Endodermal cell (in vitro differentiated cells): Measurements from ENCODE around the gene NFATC1. TPM values are rescaled to one million over a fixed set of nuclear protein-coding genes. Genes with fewer than 3 reads are reported as not detected.
A peak's percentile ranks its signal among the peaks of the same experiment; 100 is the strongest.

Experiments used
- DNase-seq: peaks from one replicate; pipeline ENCODE4 v3.0.0-alpha.2; 2017
- H3K27ac ChIP-seq: 2 replicates; pipeline ENCODE4 v1.5.1; 2013; ENCODE audit warnings: mild to moderate bottlenecking, low read depth, low read length, moderate library complexity
- H3K27me3 ChIP-seq: 2 replicates; pipeline ENCODE4 v1.6.1; 2013; ENCODE audit warnings: mild to moderate bottlenecking, low read length, moderate library complexity; ENCODE audit not compliant: insufficient read depth, control insufficient read depth, poor library complexity, severe bottlenecking
- H3K36me3 ChIP-seq: 2 replicates; pipeline ENCODE4 v1.7.0; 2013; ENCODE audit warnings: mild to moderate bottlenecking, low read length, moderate library complexity; ENCODE audit not compliant: control insufficient read depth, insufficient read depth
- H3K4me1 ChIP-seq: one replicate; pipeline ENCODE4 v1.7.0; 2013; ENCODE audit warnings: low read length; ENCODE audit not compliant: control insufficient read depth, insufficient read depth
- H3K4me3 ChIP-seq: 2 replicates; pipeline ENCODE4 v1.5.1; 2013; ENCODE audit warnings: mild to moderate bottlenecking, low read length, moderate library complexity
- H3K9ac ChIP-seq: 2 replicates; pipeline ENCODE4 v1.6.1; 2013; ENCODE audit warnings: mild to moderate bottlenecking, low read length, moderate library complexity; ENCODE audit not compliant: poor library complexity, severe bottlenecking; ENCODE audit errors: extremely low read depth
- H3K9me3 ChIP-seq: 2 replicates; pipeline ENCODE4 v1.6.1; 2013; ENCODE audit warnings: mild to moderate bottlenecking, low read length, moderate library complexity; ENCODE audit not compliant: control insufficient read depth
- H3K27ac Mint-ChIP-seq: 2 replicates; pipeline ENCODE4 v1.8.0; 2020; ENCODE audit warnings: mixed read lengths
- H3K27me3 Mint-ChIP-seq: 2 replicates; pipeline ENCODE4 v1.8.0; 2021; ENCODE audit warnings: mild to moderate bottlenecking, mixed read lengths; ENCODE audit not compliant: insufficient read depth
- H3K36me3 Mint-ChIP-seq: 2 replicates; pipeline ENCODE4 v1.8.0; 2020; ENCODE audit warnings: low read depth, mixed read lengths
- H3K4me1 Mint-ChIP-seq: 2 replicates; pipeline ENCODE4 v1.8.0; 2020; ENCODE audit warnings: mixed read lengths
- H3K4me3 Mint-ChIP-seq: 2 replicates; pipeline ENCODE4 v1.8.0; 2020; ENCODE audit warnings: mild to moderate bottlenecking, moderate library complexity, mixed read lengths
- H3K9me3 Mint-ChIP-seq: 2 replicates; pipeline ENCODE4 v1.8.0; 2020; ENCODE audit warnings: mild to moderate bottlenecking, mixed read lengths
- WGBS, 2 experiments: methylation state at CpG; one replicate each; pipeline versions ENCODE4 v1.1.5 to v1.1.7; 2013; ENCODE audit warnings: missing lambda C conversion rate in 2 of 2, mixed read lengths in 1 of 2; ENCODE audit not compliant: insufficient coverage in 1 of 2, insufficient read length in 1 of 2; 5-methylcytosine and 5-hydroxymethylcytosine counted together
- total RNA-seq, 2 donors: library from RNA; stranded (reverse); fragmentation: NEBNext Ultra II Directional in 1 of 2; extraction: Animal tissue kit (Norgen Biotek cat#: 25700) in 1 of 2; gene quantifications; 2 replicates in 1 of 2; 3 replicates in 1 of 2; pipeline ENCODE4 v1.2.1, GENCODE V29; 2021
- TF ChIP-seq, protein P1 (sequence below): fragments of 200-600 bp; sonication (generic); conservative IDR thresholded peaks from 2 replicates; pipeline ENCODE4 v1.5.0; 2021; ENCODE audit warnings: antibody characterized with exemption, mild to moderate bottlenecking

NFATC1 gene
- total RNA-seq, 2 donors from 2014 or later: 23.4 to 32.5 TPM

DNA sequence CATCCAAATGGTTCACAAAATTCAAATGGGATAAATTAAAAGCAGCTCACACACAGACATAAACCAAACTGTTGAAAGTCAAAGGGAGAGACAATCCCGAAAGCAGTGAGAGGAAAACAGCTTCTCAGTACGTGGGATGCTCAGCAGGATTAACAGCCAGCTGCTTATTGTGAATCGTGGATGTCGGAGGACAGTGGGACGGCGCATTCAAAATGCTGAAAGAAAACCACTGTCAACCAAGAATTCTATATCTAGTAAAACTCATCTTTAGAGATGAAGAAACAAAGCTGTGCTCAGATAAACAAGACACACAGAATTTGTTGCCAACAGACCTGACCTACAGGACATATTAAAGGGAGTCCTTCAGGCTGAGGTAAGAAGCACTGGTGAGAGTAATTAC lies 102.9 kb downstream of the NFATC1 start:
- TF ChIP-seq, protein P1, sequence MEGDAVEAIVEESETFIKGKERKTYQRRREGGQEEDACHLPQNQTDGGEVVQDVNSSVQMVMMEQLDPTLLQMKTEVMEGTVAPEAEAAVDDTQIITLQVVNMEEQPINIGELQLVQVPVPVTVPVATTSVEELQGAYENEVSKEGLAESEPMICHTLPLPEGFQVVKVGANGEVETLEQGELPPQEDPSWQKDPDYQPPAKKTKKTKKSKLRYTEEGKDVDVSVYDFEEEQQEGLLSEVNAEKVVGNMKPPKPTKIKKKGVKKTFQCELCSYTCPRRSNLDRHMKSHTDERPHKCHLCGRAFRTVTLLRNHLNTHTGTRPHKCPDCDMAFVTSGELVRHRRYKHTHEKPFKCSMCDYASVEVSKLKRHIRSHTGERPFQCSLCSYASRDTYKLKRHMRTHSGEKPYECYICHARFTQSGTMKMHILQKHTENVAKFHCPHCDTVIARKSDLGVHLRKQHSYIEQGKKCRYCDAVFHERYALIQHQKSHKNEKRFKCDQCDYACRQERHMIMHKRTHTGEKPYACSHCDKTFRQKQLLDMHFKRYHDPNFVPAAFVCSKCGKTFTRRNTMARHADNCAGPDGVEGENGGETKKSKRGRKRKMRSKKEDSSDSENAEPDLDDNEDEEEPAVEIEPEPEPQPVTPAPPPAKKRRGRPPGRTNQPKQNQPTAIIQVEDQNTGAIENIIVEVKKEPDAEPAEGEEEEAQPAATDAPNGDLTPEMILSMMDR: no peak
- no peak overlapping the region for H3K27ac Mint-ChIP-seq
- no peak for DNase-seq
- peaks cover 37% of the 10 kb centered on the region for H3K9me3 Mint-ChIP-seq
- Histone ChIP-seq H3K9me3 (peaks cover 39% of the 10 kb centered on the region), H3K27ac (no peak overlapping the region), H3K4me3 (peak overlapping the region; percentile 24), H3K36me3 (no peaks in the 10 kb centered on the region), H3K4me1 (no peaks in the 10 kb centered on the region), H3K9ac (no peak overlapping the region), H3K27me3 (no peaks in the 10 kb centered on the region)
- peaks cover 35% of the 10 kb centered on the region for H3K36me3 Mint-ChIP-seq
- 96 to 100% methylated on average over 1 to 6 of the region's 6 CpGs for WGBS, 2 experiments
- H3K4me3 Mint-ChIP-seq: no peak overlapping the region
- H3K27me3 Mint-ChIP-seq: no peaks in the 10 kb centered on the region
- no peaks in the 10 kb centered on the region for H3K4me1 Mint-ChIP-seq

DNA sequence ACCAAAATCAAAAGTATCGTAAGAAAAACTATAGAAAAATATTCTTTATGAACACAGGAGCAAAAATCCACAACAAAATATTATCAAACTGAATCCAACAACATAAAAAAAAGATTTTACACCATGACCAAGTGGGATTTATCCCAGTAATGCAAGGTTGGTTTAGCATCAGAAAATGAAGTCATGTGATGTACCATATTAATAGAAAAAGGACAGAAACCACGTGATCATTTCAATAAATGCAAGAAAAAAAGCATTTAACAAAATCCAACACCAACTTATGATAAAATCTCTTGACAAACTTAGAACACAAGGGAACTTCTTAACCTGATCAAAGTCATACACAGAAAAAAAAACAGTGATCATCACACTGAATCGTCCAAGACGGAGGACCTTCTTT lies 105.3 kb downstream of the NFATC1 start:
- no peak for DNase-seq
- Histone ChIP-seq H3K9me3 (peaks cover 39% of the 10 kb centered on the region), H3K36me3 (no peaks in the 10 kb centered on the region), H3K4me1 (no peaks in the 10 kb centered on the region), H3K4me3 (no peak overlapping the region), H3K27me3 (no peaks in the 10 kb centered on the region), H3K27ac (no peak overlapping the region), H3K9ac (no peak overlapping the region)
- H3K4me3 Mint-ChIP-seq: no peak overlapping the region
- peaks cover 37% of the 10 kb centered on the region for H3K9me3 Mint-ChIP-seq
- 96% methylated on average over 4 of the region's 4 CpGs; no CpG with 5 or more reads in 1 of the 2 experiments for WGBS, 2 experiments
- peaks cover 34% of the 10 kb centered on the region for H3K36me3 Mint-ChIP-seq
- H3K27me3 Mint-ChIP-seq: no peaks in the 10 kb centered on the region
- no peaks in the 10 kb centered on the region for H3K4me1 Mint-ChIP-seq
- no peak overlapping the region for H3K27ac Mint-ChIP-seq
- TF ChIP-seq, protein P1: no peak

DNA sequence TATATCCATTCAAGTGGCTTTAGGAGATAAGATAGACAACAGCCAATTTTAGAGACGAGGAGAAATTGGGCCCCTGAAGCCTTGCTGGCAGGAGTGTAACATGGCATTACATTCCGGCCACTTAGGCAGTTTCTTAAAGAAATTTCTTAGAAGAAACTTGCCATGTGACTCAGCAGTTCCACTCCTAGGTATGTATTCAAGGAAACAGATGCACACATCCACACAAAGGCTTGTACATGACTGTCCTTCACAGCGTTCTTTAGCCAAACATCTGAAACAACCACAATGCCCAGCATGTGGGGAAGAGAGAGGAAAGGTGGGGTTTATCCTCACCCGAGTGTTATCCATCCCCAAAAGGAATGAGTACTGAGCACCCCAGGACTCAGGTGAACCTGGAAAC lies 107.1 kb downstream of the NFATC1 start:
- Mint-ChIP-seq H3K36me3 (peaks cover 17% of the 10 kb centered on the region), H3K9me3 (peaks cover 34% of the 10 kb centered on the region), H3K4me3 (no peak overlapping the region), H3K4me1 (peaks cover 13% of the 10 kb centered on the region), H3K27ac (no peak overlapping the region), H3K27me3 (no peaks in the 10 kb centered on the region)
- Histone ChIP-seq H3K27me3 (no peaks in the 10 kb centered on the region), H3K4me3 (no peak overlapping the region), H3K27ac (no peak overlapping the region), H3K9me3 (peaks cover 34% of the 10 kb centered on the region), H3K36me3 (no peaks in the 10 kb centered on the region), H3K4me1 (peaks cover 10% of the 10 kb centered on the region), H3K9ac (no peak overlapping the region)
- TF ChIP-seq, protein P1: no peak
- WGBS, 2 experiments: 88 to 100% methylated on average over 2 to 4 of the region's 4 CpGs
- DNase-seq: no peak
